Brain microvascular endothelial cell (primary cell): Measurements from ENCODE around the gene TNFRSF11A.

Source experiments
- DNase-seq: peaks from one replicate; pipeline ENCODE4 v3.0.0-alpha.2; 2020
- H3K27ac ChIP-seq: fragments of 250-450 bp; sonication (Bioruptor Pico); 2 replicates; pipeline ENCODE4 v1.5.1; 2020; ENCODE audit warnings: mild to moderate bottlenecking, moderate library complexity
- H3K27me3 ChIP-seq: fragments of 250-450 bp; sonication (Bioruptor Pico); replicated peaks from 2 replicates; pipeline ENCODE4 v1.5.1; 2020; ENCODE audit warnings: mild to moderate bottlenecking
- H3K36me3 ChIP-seq: fragments of 250-450 bp; sonication (Bioruptor Pico); replicated peaks from 2 replicates; pipeline ENCODE4 v1.5.1; 2020; ENCODE audit warnings: mild to moderate bottlenecking
- H3K4me3 ChIP-seq: 2 replicates; pipeline ENCODE4 v1.5.1; 2011; ENCODE audit warnings: low read depth, mild to moderate bottlenecking, control low read depth, low read length, moderate library complexity
- CTCF ChIP-seq: IDR thresholded peaks from 2 replicates; pipeline ENCODE4 v1.5.1; 2011; ENCODE audit warnings: low read depth, mild to moderate bottlenecking, moderate library complexity, low read length, control low read depth, inconsistent platforms; ENCODE audit errors: missing control alignments
- in situ Hi-C: cut with HindIII; loops from 2 replicates; pipeline ENCODE4 v1.10.0; 2017; ENCODE audit warnings: low sequenced_read_pairs, low pct_ligation_motif_present

TNFRSF11A gene

DNA sequence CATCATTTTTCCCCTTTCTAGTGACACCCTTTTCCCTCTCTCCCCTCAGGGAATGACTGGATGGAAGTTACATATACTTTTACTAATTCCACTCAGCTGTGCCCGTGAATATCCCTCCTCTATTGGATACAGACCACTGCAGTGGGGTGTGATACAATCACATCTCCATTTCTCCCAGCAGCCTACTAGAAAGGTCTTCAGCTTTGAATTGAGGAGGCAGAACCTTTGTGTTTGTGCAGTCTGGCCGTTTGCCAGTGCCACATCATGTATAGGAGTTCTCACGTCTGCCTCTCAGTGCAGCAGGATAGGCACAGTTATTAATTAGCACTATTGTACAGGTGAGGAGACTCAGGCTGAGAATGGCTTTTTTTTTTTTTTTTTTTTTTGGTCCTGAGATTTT is 16.4 kb downstream of the TNFRSF11A start:
- no peak for DNase-seq
- in situ Hi-C loops, result no loop called here
- Histone ChIP-seq H3K4me3 (no peak overlapping the region), H3K36me3 (no peaks in the 10 kb centered on the region), H3K27ac (no peak overlapping the region), H3K27me3 (no peaks in the 10 kb centered on the region)
- TF ChIP-seq CTCF, result no peak

DNA sequence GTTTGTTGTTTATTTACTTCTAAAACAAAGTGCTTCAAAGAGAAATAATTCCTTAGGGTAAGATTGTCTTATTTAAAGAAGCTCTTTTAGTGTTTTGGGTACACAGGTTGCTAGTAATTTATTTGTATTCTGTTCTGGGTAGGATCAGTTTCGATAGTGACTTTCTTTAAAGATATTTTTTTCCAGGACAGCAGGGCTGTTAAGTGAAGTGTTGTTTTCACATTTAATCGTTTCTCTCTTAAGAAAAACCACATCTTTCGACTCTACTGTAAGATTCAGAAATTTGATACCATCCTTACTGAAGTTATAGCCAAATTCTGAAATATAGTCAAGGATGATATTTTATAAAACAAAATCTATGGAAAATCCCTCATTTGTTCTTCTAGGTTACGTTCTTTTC is 17.8 kb downstream of the TNFRSF11A start:
- H3K36me3 ChIP-seq, result no peaks in the 10 kb centered on the region
- no peak overlapping the region for H3K27ac ChIP-seq
- H3K4me3 ChIP-seq, result no peak overlapping the region
- H3K27me3 ChIP-seq, result no peaks in the 10 kb centered on the region
- in situ Hi-C loops, result no loop called here
- no peak for TF ChIP-seq CTCF
- DNase-seq, result no peak

GRCh38 chr18:62343316-62343715 is 18.2 kb downstream of the TNFRSF11A start:
- Histone ChIP-seq H3K27me3 (no peaks in the 10 kb centered on the region), H3K27ac (no peak overlapping the region), H3K4me3 (no peak overlapping the region), H3K36me3 (no peaks in the 10 kb centered on the region)
- TF ChIP-seq CTCF, result no peak
- in situ Hi-C loops, result no loop called here
- no peak for DNase-seq

DNA sequence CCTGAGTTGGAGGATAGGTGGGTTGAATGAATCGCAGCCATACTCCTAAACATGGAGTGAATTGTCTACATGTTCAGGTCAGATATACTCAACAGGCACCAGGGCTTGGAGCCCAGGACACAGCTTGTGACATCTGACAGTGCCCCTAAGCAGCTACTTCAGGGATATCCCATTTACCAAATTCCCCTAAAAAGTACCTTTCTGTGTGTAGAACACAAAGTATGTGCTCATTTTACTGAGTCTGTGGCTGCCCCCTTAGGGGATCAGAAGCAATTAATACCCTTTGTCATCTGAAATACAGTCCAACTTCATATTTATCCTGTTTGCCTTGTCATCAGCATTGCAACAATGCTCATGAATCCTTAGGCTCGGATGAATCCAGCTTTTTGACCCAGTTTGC is 20.8 kb downstream of the TNFRSF11A start:
- no peak overlapping the region for H3K27ac ChIP-seq
- in situ Hi-C loops, result no loop called here
- H3K4me3 ChIP-seq, result no peak overlapping the region
- H3K36me3 ChIP-seq, result no peaks in the 10 kb centered on the region
- H3K27me3 ChIP-seq, result no peaks in the 10 kb centered on the region
- no peak for TF ChIP-seq CTCF
- no peak for DNase-seq

GRCh38 chr18:62346333-62347088 is 21.4 kb downstream of the TNFRSF11A start:
- Histone ChIP-seq H3K4me3 (no peak overlapping the region), H3K36me3 (no peaks in the 10 kb centered on the region), H3K27me3 (no peaks in the 10 kb centered on the region), H3K27ac (no peak overlapping the region)
- DNase-seq, result no peak
- TF ChIP-seq CTCF, result no peak
- in situ Hi-C loops, result no loop called here

DNA sequence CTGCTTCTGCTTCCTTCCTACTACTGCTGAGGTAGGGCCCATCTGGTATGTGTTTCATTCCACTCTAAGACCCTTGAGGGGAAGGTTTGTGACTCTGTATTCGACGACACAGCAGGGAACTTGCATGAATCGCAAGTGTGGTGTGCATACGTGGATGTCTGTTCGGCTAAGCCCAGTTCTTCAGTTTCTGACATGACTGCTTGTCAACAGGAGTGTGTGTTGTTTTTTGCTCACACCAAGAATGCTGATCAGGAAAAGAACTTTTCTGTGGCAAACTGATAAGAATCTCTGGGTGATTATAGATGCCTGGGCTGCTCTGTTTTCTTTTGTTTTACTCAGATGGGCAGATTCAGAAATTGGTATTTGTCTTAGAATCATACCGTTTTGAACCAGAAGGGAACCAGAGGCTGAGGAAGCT is 22.0 kb downstream of the TNFRSF11A start:
- in situ Hi-C loops, result no loop called here
- H3K4me3 ChIP-seq, result no peak overlapping the region
- no peak for TF ChIP-seq CTCF
- H3K36me3 ChIP-seq, result no peaks in the 10 kb centered on the region
- peak; percentile 21 for DNase-seq
- no peaks in the 10 kb centered on the region for H3K27me3 ChIP-seq
- H3K27ac ChIP-seq, result no peak overlapping the region
